Dermis lymphatic vessel endothelial cell (primary cell): Measurements from ENCODE around the gene SMIM43. TPM values are rescaled to one million over a fixed set of nuclear protein-coding genes. Genes with fewer than 3 reads are reported as not detected.

Source experiments
- total RNA-seq: library from RNA; depleted of rRNA; stranded (reverse); fragments of >200 nt; gene quantifications from 2 replicates; pipeline ENCODE4 v1.2.1, GENCODE V29; 2014

Gene SMIM43
- 0.09 and 0.33 TPM in 2 replicates for total RNA-seq

DNA sequence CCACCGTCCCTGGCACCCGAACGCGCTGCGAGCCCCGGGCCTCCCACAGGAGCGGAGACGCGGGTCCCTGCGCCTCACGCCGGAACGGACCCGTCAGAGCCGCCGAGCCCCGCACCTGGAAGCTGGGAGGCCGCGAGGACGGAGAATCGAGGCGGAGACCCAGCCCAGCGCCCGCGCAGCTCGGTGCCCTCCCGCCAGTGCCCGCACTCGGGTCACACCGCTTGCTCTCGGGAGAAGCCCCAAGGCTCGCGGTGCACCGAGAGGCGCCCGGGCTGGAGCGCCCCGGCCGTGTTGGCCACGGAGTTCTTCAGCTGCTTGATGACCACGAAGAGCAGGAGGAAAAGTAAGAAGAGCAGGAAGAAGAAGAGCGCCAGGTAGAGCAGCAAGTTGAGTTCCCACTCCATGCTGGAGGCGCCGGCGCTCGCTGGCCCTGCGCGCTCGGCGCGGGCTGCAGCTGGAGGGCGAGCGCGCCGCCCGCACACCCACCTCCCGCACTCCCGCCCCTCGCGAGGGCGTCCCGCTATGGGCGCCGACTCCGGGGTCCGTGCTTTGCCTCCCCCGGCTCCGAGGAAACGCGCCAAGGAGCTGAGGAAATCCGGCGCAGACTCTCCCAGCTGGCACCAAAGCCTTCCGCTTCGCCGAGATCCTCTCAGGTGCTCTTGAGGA lies at the start of gene SMIM43:
Gene SMIM43 (minus strand): TSS at position 463 of the 666 bp plus-strand sequence. CDS start 59 bp downstream, at position 404.

DNA sequence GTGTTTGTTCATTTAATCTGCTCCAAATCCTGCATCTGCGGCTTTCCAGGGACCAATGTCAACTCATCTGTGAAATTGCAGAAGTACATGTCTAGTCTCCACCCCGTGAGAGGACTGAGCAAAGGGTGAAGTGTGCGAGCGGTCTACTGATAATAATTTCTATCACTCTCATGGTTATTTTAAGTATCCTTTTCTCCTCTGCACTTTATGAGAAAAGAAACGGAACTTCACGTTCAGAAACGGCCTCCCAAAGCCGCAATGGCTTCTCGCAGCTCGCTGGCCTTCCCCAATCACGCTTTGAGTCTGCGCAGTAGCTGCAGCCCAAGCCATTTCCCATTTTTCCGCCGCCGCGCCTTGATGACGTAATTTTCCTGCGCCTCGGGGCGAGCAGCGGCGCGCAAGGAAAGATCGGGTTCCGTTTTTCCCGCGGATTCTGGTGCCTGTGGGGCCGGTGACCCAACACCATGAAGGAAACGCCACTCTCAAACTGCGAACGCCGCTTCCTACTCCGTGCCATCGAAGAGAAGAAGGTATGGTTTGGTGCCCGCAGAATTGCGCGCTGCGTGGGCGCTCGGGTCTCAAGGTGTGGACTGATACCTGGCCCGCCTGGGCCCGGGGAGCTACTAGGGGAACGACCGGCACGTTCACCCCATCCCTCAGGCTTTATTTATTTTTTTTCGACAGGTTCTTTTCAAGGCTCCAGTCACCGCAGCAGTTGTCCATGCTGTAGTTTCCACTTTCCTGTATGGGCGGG lies 36.2 kb upstream of the SMIM43 start, which contains the start of gene EXOSC9:
Gene EXOSC9 (plus strand): TSS at position 363 of the 754 bp plus-strand sequence. CDS start 102 bp downstream, at position 465.

Other genes starting within 250 kb of the SMIM43 start
- gene ANXA5, start 68.2 kb downstream of the SMIM43 start, total RNA-seq: 397 and 415 TPM in 2 replicates
- 26.1 and 27.3 TPM in 2 replicates for gene EXOSC9, start 36.2 kb upstream of the SMIM43 start, total RNA-seq
- 10.1 and 11.2 TPM in 2 replicates for gene CCNA2, start 58.7 kb upstream of the SMIM43 start, total RNA-seq
- gene BBS7, start 105.3 kb upstream of the SMIM43 start, total RNA-seq: 7.5 and 11.3 TPM in 2 replicates
- under 0.01 TPM in 1 of 2 replicates, not detected in the other for gene TRPC3, start 186.9 kb upstream of the SMIM43 start, total RNA-seq